GF-D8 (cell line): ENCODE data around the gene PSMB5.

Experiments
- DNase-seq: peaks from one replicate; lab custom pipeline; 2025; lab: John Stamatoyannopoulos, UW

PSMB5 gene

GRCh38 chr14:23034498-23035302 lies at the start of gene PSMB5:
TSS of gene PSMB5 (minus strand) at chr14:23034900. CDS start at chr14:23034881, 19 bp downstream.
- DNase-seq = no peak

- no peak for DNase-seq
Observed at GRCh38 chr14:23080474-23080873, 45.8 kb upstream of the PSMB5 start.

- no peak for DNase-seq
Observed at GRCh38 chr14:23079716-23080115, 45.0 kb upstream of the PSMB5 start.

GRCh38 chr14:23078692-23079116 lies 44.0 kb upstream of the PSMB5 start:
- no peak for DNase-seq

GRCh38 chr14:23077962-23078361 lies 43.3 kb upstream of the PSMB5 start:
- DNase-seq = no peak

- no peak for DNase-seq
Observed at GRCh38 chr14:23076785-23077408, 42.2 kb upstream of the PSMB5 start.

GRCh38 chr14:23074906-23075305 lies 40.2 kb upstream of the PSMB5 start:
- no peak for DNase-seq

- DNase-seq = no peak
Observed at GRCh38 chr14:23071921-23072539, 37.3 kb upstream of the PSMB5 start.

- no peak for DNase-seq
Observed at GRCh38 chr14:23071244-23071920, 36.7 kb upstream of the PSMB5 start.

GRCh38 chr14:23070262-23071129 lies 35.8 kb upstream of the PSMB5 start:
- DNase-seq = no peak

GRCh38 chr14:23069413-23069806 lies 34.7 kb upstream of the PSMB5 start:
- no peak for DNase-seq

- no peak for DNase-seq
Observed at GRCh38 chr14:23068789-23069412, 34.2 kb upstream of the PSMB5 start.

GRCh38 chr14:23067847-23068788 lies 33.4 kb upstream of the PSMB5 start:
- DNase-seq = no peak

- no peak for DNase-seq
Observed at GRCh38 chr14:23066855-23067744, 32.4 kb upstream of the PSMB5 start.

GRCh38 chr14:23066368-23066767 lies 31.7 kb upstream of the PSMB5 start:
- DNase-seq = no peak

- no peak for DNase-seq
Observed at GRCh38 chr14:23063601-23064000, 28.9 kb upstream of the PSMB5 start.

GRCh38 chr14:23062002-23062401 lies 27.3 kb upstream of the PSMB5 start:
- no peak for DNase-seq

- no peak for DNase-seq
Observed at GRCh38 chr14:23060536-23061260, 26.0 kb upstream of the PSMB5 start.
